Activated T-cell treated with anti-CD3 and anti-CD28 coated beads for 48 hours (primary cell): ENCODE data around the gene MDH2.
"Not testable (repeated sequence)": the region's sequence is repeated elsewhere in the genome, so short reads cannot be mapped to it uniquely, and the experiment has no call there.

Source experiments
- DNase-seq: peaks from one replicate; pipeline ENCODE4 v3.0.0-alpha.2; 2020; ENCODE audit warnings: low read depth

The MDH2 gene

DNA sequence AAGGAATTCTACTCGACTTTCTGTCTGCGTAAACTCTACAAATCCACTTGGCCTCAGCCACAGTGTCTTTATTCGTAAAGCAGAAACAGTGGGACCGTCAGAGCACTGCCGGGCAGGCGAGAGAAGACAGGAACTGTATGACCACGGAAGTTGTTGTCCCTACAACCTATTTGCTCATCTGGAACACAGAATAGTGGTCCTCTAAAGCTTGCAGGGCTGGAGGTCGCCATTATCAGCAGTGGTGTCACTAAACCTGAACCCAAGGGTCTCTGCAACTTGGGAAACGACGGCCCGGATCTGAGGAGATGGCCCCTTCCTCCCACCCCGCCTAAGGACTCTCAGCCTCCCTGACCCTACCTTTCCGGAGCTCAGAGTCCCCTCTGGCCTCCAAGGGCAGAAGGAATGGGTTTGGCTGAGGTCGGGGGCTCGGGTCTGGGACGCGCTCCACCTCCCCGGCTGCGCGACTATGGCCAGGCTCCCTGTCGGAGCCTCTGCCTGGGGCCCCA is 548 bp upstream of the MDH2 start:
- DNase-seq = no peak

- DNase-seq = no peak
These were observed 722 bp downstream of the MDH2 start for GRCh38 chr7:76048668-76048988.

GRCh38 chr7:76049295-76049694 is 1.4 kb downstream of the MDH2 start:
- DNase-seq = no peak

DNA sequence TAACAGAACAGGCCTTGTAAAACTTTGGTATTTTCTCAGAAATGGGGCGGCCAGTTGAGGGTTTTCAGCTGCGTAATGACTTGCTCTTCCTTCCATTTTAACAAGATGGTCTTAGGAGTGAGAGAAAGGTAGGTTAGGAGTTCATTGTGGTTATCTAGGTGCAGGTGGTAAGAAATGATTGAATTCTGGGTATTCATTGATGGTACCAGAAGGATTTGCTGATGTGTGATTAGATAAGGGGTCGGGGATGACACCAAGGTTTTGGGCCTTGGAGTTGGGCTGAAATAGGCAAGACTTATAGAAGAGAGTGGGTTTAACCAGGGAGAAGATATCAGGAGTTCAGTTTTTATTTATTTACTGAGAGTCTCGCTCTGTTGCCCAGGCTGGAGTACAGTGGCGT is 2.6 kb downstream of the MDH2 start:
- no peak for DNase-seq

- no peak for DNase-seq
These were observed 3.9 kb downstream of the MDH2 start for GRCh38 chr7:76051840-76052239.

DNA sequence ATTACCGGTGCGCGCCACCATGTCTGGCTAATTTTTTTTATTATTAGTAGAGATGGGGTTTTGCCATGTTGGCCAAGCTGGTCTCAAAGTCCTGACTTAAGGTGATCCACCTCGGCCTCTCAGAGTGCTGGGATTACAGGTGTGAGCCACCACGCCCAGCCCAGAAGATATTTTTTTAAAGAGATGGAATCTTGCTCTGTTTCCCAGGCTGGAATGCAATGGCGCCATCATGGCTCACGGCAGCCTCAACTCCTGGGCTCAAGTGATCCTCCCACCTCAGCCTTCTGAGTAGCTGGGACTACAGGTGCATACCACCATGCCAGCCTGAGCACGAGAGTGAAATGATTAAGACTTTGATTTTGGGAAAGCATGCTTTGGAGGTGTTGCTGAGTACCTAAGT is 4.8 kb downstream of the MDH2 start:
- DNase-seq = not testable (repeated sequence)

DNA sequence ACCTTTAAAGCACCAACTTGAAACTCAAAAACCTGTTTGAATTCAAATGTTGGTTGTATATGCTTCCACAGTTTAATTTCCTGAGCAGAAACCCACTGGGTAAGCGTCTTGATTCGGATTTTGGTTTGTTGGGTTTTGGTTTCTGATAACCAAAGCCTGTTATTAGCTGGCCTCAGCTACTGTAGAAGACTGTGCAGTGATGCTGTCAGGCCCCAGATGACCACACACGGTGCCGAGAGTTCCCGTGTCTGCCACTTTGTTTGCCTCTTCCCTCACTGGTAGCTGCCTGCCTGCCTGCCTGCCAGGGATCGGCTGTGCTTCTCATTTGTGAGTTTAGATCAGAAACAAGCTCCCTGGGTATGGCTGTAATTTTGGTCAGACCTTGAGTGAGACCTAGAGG is 5.6 kb downstream of the MDH2 start:
- DNase-seq = no peak

DNA sequence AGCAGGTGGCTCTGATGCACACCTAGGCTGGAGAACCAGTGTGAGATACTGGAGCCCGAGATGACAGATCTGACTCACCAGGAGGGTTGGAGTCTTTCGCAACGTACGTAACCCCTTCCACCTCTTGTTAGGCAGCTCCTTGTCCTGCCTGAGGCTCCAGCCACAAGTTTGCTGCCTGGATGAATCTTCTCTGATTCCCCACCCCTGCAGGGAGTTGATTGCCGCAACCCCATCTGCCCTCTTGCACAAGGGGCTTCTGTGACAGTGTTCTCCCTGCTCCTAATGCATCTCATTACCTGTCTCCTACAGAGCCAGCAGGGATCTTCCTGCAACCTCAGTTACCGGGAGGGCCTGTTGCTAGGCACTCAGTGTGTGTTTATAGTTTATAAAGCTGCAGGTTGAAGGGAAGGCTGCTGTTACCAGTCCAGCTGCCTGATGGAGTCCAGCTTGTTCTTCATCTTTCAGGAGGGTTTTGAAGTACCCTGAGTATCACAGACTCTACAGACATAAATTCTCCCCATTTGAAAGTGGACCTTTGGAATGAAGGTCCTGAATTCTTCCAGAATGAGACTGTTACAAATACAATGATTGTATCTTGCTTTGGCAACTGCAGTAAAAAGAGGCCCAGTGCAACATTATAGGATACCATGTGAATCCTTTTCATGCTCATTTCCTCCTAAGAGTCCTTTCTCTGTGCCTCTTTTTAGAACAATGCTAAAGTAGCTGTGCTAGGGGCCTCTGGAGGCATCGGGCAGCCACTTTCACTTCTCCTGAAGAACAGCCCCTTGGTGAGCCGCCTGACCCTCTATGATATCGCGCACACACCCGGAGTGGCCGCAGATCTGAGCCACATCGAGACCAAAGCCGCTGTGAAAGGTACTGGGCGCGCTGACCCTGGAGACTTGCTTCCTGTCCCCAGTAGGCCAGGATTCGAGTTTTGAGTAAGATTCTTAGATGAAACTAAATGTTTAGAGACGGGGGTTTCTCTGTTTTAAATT is 6.5 kb downstream of the MDH2 start:
- DNase-seq = no peak

DNA sequence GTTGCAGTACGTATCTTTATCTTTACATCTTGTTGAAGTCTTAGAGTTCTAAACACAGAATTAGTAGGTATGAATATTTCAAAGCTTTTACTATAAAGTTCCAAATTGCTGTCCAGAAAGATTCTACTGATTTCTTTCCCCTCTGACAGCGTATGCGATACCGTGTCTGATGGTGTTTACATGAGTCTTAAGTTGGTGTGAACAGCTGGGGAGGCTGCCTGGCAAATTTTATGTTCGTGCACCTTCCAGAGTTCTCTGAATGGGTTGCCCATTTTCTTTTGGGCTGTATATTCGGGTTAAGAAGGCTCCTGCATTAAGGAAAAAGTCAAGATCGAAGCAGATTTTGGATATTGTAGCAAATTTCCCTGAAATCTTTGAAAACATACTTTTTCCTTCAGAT is 8.3 kb downstream of the MDH2 start:
- no peak for DNase-seq

GRCh38 chr7:76057103-76057812 is 9.4 kb downstream of the MDH2 start:
- no peak for DNase-seq

DNA sequence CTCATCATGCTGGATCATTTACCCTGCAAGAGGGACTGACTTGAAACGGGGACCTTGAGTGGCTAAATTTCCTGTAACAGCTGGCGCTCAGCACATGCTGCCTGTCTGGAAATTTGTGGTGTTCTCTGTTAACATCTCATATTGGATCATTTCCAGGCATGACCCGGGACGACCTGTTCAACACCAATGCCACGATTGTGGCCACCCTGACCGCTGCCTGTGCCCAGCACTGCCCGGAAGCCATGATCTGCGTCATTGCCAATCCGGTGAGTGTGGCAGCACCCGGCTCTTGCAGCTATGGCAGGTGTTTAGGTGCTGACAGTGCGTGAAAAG is 9.9 kb downstream of the MDH2 start:
- DNase-seq = no peak

GRCh38 chr7:76058745-76059144 is 10.8 kb downstream of the MDH2 start:
- DNase-seq = not testable (repeated sequence)

DNA sequence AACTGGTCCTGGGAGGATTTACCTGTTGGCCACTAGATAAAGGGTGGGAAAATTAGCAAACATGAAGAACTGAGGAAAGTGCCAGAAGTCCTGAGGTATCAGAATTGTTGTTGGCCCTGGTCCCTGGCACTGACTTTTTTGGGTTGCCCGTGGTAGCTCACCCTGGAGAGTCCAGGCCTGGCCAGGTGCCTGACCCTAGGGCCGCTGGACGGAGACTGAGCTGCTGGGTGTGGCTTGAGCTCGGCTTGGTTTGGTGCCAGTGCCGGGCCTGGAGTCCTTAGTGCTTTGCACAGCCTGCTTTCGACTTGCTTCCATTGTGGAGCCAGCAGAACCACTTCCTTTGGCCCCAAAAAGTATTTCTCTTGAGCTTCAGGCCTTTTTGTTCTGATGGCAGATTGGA is 12.9 kb downstream of the MDH2 start:
- no peak for DNase-seq

GRCh38 chr7:76062254-76062653 is 14.3 kb downstream of the MDH2 start:
- no peak for DNase-seq

GRCh38 chr7:76063114-76063513 is 15.2 kb downstream of the MDH2 start:
- no peak for DNase-seq

- DNase-seq = no peak
These were observed 15.6 kb downstream of the MDH2 start for GRCh38 chr7:76063525-76063924.

DNA sequence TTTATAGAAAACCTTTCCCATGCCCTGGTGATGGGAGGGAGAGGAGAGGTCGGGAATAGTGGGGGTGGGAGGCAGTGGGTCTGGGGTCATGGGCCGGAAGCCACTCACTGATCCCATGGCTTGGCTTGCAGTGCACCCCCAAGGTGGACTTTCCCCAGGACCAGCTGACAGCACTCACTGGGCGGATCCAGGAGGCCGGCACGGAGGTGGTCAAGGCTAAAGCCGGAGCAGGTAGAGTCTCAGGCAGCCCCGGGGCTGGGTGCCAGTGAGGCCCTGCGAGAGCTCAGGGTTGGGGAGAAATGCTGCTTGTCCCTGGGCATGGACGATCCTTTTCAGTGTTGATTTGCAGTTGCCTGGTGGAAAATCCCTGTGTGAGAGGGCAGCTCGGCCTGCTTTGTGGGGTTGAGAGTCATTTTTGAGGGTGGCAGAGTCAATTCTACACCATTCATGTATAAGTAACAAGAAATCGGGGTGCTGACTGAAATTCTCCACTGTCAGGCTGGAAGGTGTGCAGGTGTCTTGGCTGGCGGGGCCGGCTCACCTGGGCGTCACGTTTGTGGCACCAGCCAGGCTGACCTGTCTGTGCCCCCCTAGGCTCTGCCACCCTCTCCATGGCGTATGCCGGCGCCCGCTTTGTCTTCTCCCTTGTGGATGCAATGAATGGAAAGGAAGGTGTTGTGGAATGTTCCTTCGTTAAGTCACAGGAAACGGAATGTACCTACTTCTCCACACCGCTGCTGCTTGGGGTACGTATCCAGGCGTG is 16.5 kb downstream of the MDH2 start:
- no peak for DNase-seq

DNA sequence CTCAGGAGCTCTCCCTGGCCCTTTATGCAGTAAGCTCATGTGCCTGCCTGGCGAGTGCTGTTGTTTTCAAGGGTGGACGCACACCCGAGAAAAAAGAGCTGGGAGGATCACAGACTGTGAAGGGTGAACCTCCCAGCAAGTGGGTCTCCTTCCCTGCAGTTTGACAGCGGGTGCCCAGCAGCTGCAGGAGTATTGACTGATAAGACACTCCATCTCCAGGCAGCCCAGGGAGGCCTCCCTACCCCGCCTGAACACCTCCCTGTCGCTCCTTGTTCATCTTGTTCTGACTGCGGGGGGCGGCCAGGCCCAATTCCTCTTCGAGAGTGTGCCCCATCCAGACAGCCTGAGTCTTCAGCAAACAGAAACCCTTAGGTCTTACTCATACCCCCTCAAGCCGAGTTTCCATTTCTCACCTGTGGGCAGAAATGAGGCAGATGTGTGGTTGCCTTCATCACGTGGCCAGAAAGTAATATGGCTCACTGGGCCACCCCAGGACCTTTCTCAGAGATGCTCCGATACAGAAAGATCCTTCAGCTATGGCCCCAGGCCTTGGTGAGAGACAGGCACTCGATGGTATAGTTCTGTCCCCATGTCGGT is 17.2 kb downstream of the MDH2 start:
- DNase-seq = no peak

DNA sequence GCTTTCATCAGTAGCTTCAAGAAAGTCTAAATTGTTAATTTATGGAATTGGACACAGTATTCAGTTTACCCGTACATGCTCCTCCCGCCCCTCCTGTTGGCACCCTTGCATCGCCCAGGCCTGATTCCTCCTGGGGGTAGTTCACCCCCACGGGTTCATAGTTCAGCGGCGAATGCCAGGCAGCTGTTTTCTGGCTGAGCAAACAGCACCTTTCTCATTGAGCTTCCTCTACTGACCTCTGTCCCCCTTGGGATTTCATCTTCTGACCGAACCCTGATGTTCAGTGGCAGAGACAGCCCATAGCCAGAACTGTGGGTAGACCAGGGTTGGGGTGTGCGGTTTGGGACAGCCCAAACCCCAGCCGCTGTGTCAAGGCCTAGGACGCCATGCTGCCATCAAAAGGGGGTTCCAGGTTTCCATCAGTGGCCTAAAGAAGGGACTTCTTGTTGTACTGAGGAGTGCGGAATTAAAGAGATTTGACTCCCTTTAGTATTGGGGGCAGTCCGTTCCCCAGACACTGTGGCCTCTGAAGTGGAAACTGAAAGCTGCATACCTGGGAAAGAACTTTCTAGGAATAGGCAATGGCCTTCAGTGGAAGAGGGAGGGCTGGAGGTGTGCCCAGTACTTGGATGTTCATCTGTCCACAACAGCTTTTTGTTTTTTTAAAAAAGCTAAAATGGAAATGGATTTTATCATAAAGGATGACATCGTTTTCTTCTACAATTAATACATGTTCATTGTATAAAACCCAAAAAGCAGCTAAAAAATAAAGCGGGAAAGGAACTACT is 19.0 kb downstream of the MDH2 start:
- DNase-seq = no peak

DNA sequence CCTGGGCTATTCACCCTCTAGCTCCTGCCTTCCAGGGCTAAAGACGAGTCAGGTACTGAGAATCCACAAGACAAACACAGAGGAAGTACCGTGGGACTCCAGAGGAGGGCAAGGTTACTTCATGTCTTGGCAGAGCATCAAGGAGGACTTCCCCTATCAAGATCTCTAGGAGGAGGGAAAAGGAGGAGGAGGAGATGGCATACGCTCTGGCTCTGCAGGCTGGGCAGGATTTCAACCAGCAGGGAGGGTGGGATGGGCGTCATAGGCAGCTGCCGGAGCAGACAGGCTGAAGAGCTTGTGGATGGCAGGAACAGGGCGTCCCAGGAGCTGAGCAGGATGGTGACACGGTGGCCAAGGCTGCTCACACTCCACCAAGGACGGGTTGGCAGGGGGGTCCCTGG is 21.3 kb downstream of the MDH2 start:
- DNase-seq = no peak
